ENCODE data around the gene TENM4.

DNA sequence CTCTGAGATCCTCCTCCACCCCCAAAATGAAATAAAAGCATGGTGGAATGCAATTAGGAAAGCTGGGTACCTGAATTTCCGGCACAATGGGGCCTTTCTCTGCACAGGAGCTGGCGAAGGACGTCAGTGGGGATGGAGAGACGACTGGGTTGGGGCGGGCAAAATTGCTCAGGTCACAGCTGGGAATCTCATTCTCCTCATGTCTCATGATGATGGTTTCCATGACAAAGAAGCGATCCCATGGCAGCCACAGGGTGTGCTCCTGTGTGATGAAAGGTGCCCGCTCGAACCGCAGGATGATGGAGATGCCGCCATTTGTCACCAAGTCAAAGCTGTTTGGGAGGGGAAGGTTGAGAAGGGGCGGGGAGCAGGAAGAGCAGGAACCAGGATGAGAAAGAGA is 708.6 kb downstream of the TENM4 start:
- TF ChIP-seq, protein P1, sequence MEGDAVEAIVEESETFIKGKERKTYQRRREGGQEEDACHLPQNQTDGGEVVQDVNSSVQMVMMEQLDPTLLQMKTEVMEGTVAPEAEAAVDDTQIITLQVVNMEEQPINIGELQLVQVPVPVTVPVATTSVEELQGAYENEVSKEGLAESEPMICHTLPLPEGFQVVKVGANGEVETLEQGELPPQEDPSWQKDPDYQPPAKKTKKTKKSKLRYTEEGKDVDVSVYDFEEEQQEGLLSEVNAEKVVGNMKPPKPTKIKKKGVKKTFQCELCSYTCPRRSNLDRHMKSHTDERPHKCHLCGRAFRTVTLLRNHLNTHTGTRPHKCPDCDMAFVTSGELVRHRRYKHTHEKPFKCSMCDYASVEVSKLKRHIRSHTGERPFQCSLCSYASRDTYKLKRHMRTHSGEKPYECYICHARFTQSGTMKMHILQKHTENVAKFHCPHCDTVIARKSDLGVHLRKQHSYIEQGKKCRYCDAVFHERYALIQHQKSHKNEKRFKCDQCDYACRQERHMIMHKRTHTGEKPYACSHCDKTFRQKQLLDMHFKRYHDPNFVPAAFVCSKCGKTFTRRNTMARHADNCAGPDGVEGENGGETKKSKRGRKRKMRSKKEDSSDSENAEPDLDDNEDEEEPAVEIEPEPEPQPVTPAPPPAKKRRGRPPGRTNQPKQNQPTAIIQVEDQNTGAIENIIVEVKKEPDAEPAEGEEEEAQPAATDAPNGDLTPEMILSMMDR (IDR thresholded peaks at IDR 0.05; ENCODE audit: borderline replicate concordance, extremely low read depth, low read length, poor library complexity, severe bottlenecking): no peak
- TF ChIP-seq EZH2 (IDR thresholded peaks at IDR 0.05; ENCODE audit: borderline replicate concordance, low read depth, low read length, severe bottlenecking): no peak

All from DND-41 (cell line).